IPS-18a (cell line): Measurements from ENCODE around the gene DYSF.
"Not testable (repeated sequence)": the region's sequence is repeated elsewhere in the genome, so short reads cannot be mapped to it uniquely, and the experiment has no call there.

ENCODE experiments used
- H3K27ac ChIP-seq: one replicate; pipeline ENCODE4 v1.5.1; 2013; ENCODE audit warnings: low read length
- H3K27me3 ChIP-seq: one replicate; pipeline ENCODE4 v1.6.1; 2013; ENCODE audit warnings: mild to moderate bottlenecking, low read length; ENCODE audit not compliant: control insufficient read depth, insufficient read depth
- H3K36me3 ChIP-seq: one replicate; pipeline ENCODE4 v1.6.1; 2013; ENCODE audit warnings: low read depth, low read length; ENCODE audit not compliant: control insufficient read depth
- H3K4me1 ChIP-seq: one replicate; pipeline ENCODE4 v1.6.1; 2013; ENCODE audit warnings: low read depth, low read length; ENCODE audit not compliant: control insufficient read depth
- H3K4me3 ChIP-seq: one replicate; pipeline ENCODE4 v1.5.1; 2013; ENCODE audit warnings: low read length
- H3K9ac ChIP-seq: one replicate; pipeline ENCODE4 v1.6.1; 2013; ENCODE audit warnings: mild to moderate bottlenecking, low read length, moderate library complexity
- H3K9me3 ChIP-seq: one replicate; pipeline ENCODE4 v1.6.1; 2013; ENCODE audit warnings: low read depth, low read length; ENCODE audit not compliant: control insufficient read depth

DYSF gene

GRCh38 chr2:71474744-71475397 lies 21.5 kb downstream of the DYSF start:
- no peaks in the 10 kb centered on the region for H3K36me3 ChIP-seq
- H3K4me1 ChIP-seq, result peaks cover 8% of the 10 kb centered on the region
- no peak overlapping the region for H3K27ac ChIP-seq
- H3K9me3 ChIP-seq, result no peaks in the 10 kb centered on the region
- no peak overlapping the region for H3K9ac ChIP-seq
- no peak overlapping the region for H3K4me3 ChIP-seq
- no peaks in the 10 kb centered on the region for H3K27me3 ChIP-seq

- Histone ChIP-seq H3K9ac (no peak overlapping the region), H3K4me1 (peaks cover 8% of the 10 kb centered on the region), H3K9me3 (no peaks in the 10 kb centered on the region), H3K36me3 (no peaks in the 10 kb centered on the region), H3K27ac (no peak overlapping the region), H3K4me3 (no peak overlapping the region), H3K27me3 (no peaks in the 10 kb centered on the region)
These were observed 23.1 kb downstream of the DYSF start for GRCh38 chr2:71476495-71476894.

- Histone ChIP-seq H3K36me3 (no peaks in the 10 kb centered on the region), H3K4me1 (peaks cover 13% of the 10 kb centered on the region), H3K4me3 (no peak overlapping the region), H3K27me3 (no peaks in the 10 kb centered on the region), H3K9me3 (no peaks in the 10 kb centered on the region), H3K9ac (no peak overlapping the region), H3K27ac (no peak overlapping the region)
These were observed 23.9 kb downstream of the DYSF start for GRCh38 chr2:71477231-71477691.

- Histone ChIP-seq H3K9ac (no peak overlapping the region), H3K27ac (no peak overlapping the region)
These were observed 25.4 kb downstream of the DYSF start for GRCh38 chr2:71478806-71479205.

GRCh38 chr2:71479261-71479660 lies 25.9 kb downstream of the DYSF start:
- Histone ChIP-seq H3K27ac (no peak overlapping the region), H3K36me3 (no peaks in the 10 kb centered on the region), H3K4me3 (no peak overlapping the region)

More at GRCh38 chr2:71478806-71479205, 25.4 kb downstream of the DYSF start:
- Histone ChIP-seq H3K36me3 (no peaks in the 10 kb centered on the region), H3K9me3 (no peaks in the 10 kb centered on the region), H3K4me3 (no peak overlapping the region), H3K4me1 (peaks cover 15% of the 10 kb centered on the region), H3K27me3 (no peaks in the 10 kb centered on the region)

GRCh38 chr2:71481111-71481510 lies 27.8 kb downstream of the DYSF start:
- H3K9ac ChIP-seq, result no peak overlapping the region
- no peak overlapping the region for H3K27ac ChIP-seq
- no peaks in the 10 kb centered on the region for H3K9me3 ChIP-seq
- no peaks in the 10 kb centered on the region for H3K27me3 ChIP-seq
- peaks cover 15% of the 10 kb centered on the region for H3K4me1 ChIP-seq
- H3K36me3 ChIP-seq, result no peaks in the 10 kb centered on the region
- no peak overlapping the region for H3K4me3 ChIP-seq

More at GRCh38 chr2:71479261-71479660, 25.9 kb downstream of the DYSF start:
- H3K9ac ChIP-seq, result no peak overlapping the region
- H3K4me1 ChIP-seq, result peaks cover 15% of the 10 kb centered on the region
- no peaks in the 10 kb centered on the region for H3K27me3 ChIP-seq
- no peaks in the 10 kb centered on the region for H3K9me3 ChIP-seq

GRCh38 chr2:71482055-71482454 lies 28.7 kb downstream of the DYSF start:
- H3K27me3 ChIP-seq, result no peaks in the 10 kb centered on the region
- no peak overlapping the region for H3K9ac ChIP-seq
- no peaks in the 10 kb centered on the region for H3K36me3 ChIP-seq
- H3K27ac ChIP-seq, result no peak overlapping the region
- peaks cover 13% of the 10 kb centered on the region for H3K4me1 ChIP-seq
- H3K9me3 ChIP-seq, result no peaks in the 10 kb centered on the region
- H3K4me3 ChIP-seq, result no peak overlapping the region

- no peak overlapping the region for H3K4me3 ChIP-seq
- H3K9ac ChIP-seq, result no peak overlapping the region
- no peak overlapping the region for H3K27ac ChIP-seq
- no peaks in the 10 kb centered on the region for H3K27me3 ChIP-seq
- H3K9me3 ChIP-seq, result no peaks in the 10 kb centered on the region
- peaks cover 7% of the 10 kb centered on the region for H3K4me1 ChIP-seq
- H3K36me3 ChIP-seq, result no peaks in the 10 kb centered on the region
These were observed 29.9 kb downstream of the DYSF start for GRCh38 chr2:71483246-71483645.

- peaks cover 7% of the 10 kb centered on the region for H3K4me1 ChIP-seq
- H3K36me3 ChIP-seq, result no peaks in the 10 kb centered on the region
- H3K9me3 ChIP-seq, result no peaks in the 10 kb centered on the region
- no peak overlapping the region for H3K27ac ChIP-seq
- no peak overlapping the region for H3K9ac ChIP-seq
- H3K4me3 ChIP-seq, result no peak overlapping the region
- no peaks in the 10 kb centered on the region for H3K27me3 ChIP-seq
These were observed 31.0 kb downstream of the DYSF start for GRCh38 chr2:71484354-71484753.

- H3K4me3 ChIP-seq, result no peak overlapping the region
- H3K27me3 ChIP-seq, result no peaks in the 10 kb centered on the region
- no peak overlapping the region for H3K9ac ChIP-seq
- peaks cover 4% of the 10 kb centered on the region for H3K4me1 ChIP-seq
- no peak overlapping the region for H3K27ac ChIP-seq
- H3K36me3 ChIP-seq, result no peaks in the 10 kb centered on the region
- H3K9me3 ChIP-seq, result no peaks in the 10 kb centered on the region
These were observed 33.7 kb downstream of the DYSF start for GRCh38 chr2:71486881-71487640.

- H3K4me3 ChIP-seq, H3K27ac ChIP-seq, H3K9ac ChIP-seq, H3K36me3 ChIP-seq, H3K4me1 ChIP-seq, H3K9me3 ChIP-seq, H3K27me3 ChIP-seq: not testable (repeated sequence)
These were observed 38.2 kb downstream of the DYSF start for GRCh38 chr2:71491551-71491950.

- Histone ChIP-seq H3K9ac (no peak overlapping the region), H3K36me3 (no peaks in the 10 kb centered on the region), H3K9me3 (no peaks in the 10 kb centered on the region), H3K4me3 (no peak overlapping the region), H3K4me1 (peaks cover 11% of the 10 kb centered on the region), H3K27ac (no peak overlapping the region), H3K27me3 (no peaks in the 10 kb centered on the region)
These were observed 38.8 kb downstream of the DYSF start for GRCh38 chr2:71492112-71492511.
